H1 (cell line): ENCODE results near the gene ZBTB8B. TPM values are rescaled to one million over a fixed set of nuclear protein-coding genes. Genes with fewer than 3 reads are reported as not detected.

Experiments used
- ASH2L ChIP-seq: fragments of 200-600, 300-600 bp; sonication (generic); IDR thresholded peaks from one replicate; pipeline ENCODE4 v1.7.1; 2017; ENCODE audit warnings: low read length
- CBX8 ChIP-seq: fragments of 300-800, 300-1000 bp; sonication (generic); IDR thresholded peaks from 2 replicates; pipeline ENCODE4 v1.7.1; 2016; ENCODE audit warnings: low read depth, low read length, borderline replicate concordance
- CREB1 ChIP-seq: IDR thresholded peaks from 2 replicates; pipeline ENCODE4 v1.6.1; 2012; ENCODE audit warnings: inconsistent platforms
- CTBP2 ChIP-seq: IDR thresholded peaks from 2 replicates; pipeline ENCODE4 v1.7.0; 2011; ENCODE audit warnings: borderline replicate concordance, mild to moderate bottlenecking, moderate library complexity, mixed read lengths, low read length; ENCODE audit not compliant: insufficient read depth, insufficient read length
- EP300 ChIP-seq, 2 experiments: IDR thresholded peaks; 1 replicate in 1 of 2; 2 replicates in 1 of 2; pipeline ENCODE4 v1.6.1; 2011 to 2012; ENCODE audit warnings: low read depth in 2 of 2, low read length in 2 of 2, mild to moderate bottlenecking in 2 of 2, borderline replicate concordance in 1 of 2, inconsistent platforms in 1 of 2, moderate library complexity in 1 of 2
- HDAC2 ChIP-seq, 2 experiments: fragments of 300-600 bp in 1 of 2; sonication (generic) in 1 of 2; IDR thresholded peaks; 2 replicates each; pipeline ENCODE4 v1.6.1; 2011 to 2012; ENCODE audit warnings: low read depth in 2 of 2, low read length in 2 of 2, mild to moderate bottlenecking in 2 of 2, moderate library complexity in 2 of 2, borderline replicate concordance in 1 of 2, inconsistent platforms in 1 of 2
- KDM1A ChIP-seq: fragments of 200-600, 300-600 bp; sonication (generic); IDR thresholded peaks from 2 replicates; pipeline ENCODE4 v1.7.1; 2016; ENCODE audit warnings: mild to moderate bottlenecking, low read length, borderline replicate concordance
- MAFK ChIP-seq: IDR thresholded peaks from 2 replicates; pipeline ENCODE4 v1.6.1; 2012; ENCODE audit warnings: low read depth, mild to moderate bottlenecking, improper control_type of control experiment, low read length
- PHF8 ChIP-seq: fragments of 200-600 bp; sonication (generic); conservative IDR thresholded peaks from 2 replicates; pipeline ENCODE4 v1.7.1; 2012; ENCODE audit warnings: low read depth, mild to moderate bottlenecking, inconsistent platforms, low read length, moderate library complexity
- POLR2A ChIP-seq, 2 experiments: IDR thresholded peaks; 1 replicate in 1 of 2; 2 replicates in 1 of 2; pipeline ENCODE4 v1.6.1; 2011; ENCODE audit warnings: low read depth in 2 of 2, low read length in 2 of 2, mild to moderate bottlenecking in 2 of 2; ENCODE audit errors: control extremely low read depth in 1 of 2
- RAD21 ChIP-seq, 2 experiments: IDR thresholded peaks in 1 of 2; conservative IDR thresholded peaks in 1 of 2; 2 replicates each; pipeline ENCODE4 v1.6.1; 2011; ENCODE audit warnings: low read depth in 2 of 2, low read length in 2 of 2, improper control_type of control experiment in 1 of 2, inconsistent platforms in 1 of 2, mild to moderate bottlenecking in 1 of 2, moderate library complexity in 1 of 2
- RBBP5 ChIP-seq: IDR thresholded peaks from 2 replicates; pipeline ENCODE4 v1.7.1; 2012; ENCODE audit warnings: low read depth, mild to moderate bottlenecking, inconsistent platforms, low read length, moderate library complexity, borderline replicate concordance
- RXRA ChIP-seq: IDR thresholded peaks from 2 replicates; pipeline ENCODE4 v1.6.1; 2011; ENCODE audit warnings: low read depth, mild to moderate bottlenecking, low read length, moderate library complexity; ENCODE audit not compliant: insufficient read depth
- SAP30 ChIP-seq: fragments of 300-600 bp; sonication (generic); IDR thresholded peaks from 2 replicates; pipeline ENCODE4 v1.7.1; 2012; ENCODE audit warnings: low read length, moderate library complexity, mild to moderate bottlenecking, inconsistent platforms; ENCODE audit not compliant: insufficient read depth, insufficient replicate concordance
- SIRT6 ChIP-seq: IDR thresholded peaks from one replicate; pipeline ENCODE4 v1.7.1; 2012; ENCODE audit warnings: low read length, inconsistent platforms
- SIX5 ChIP-seq: IDR thresholded peaks from 2 replicates; pipeline ENCODE4 v1.6.1; 2011; ENCODE audit warnings: mild to moderate bottlenecking, low read depth, low read length
- SP1 ChIP-seq: IDR thresholded peaks from 2 replicates; pipeline ENCODE4 v1.6.1; 2011; ENCODE audit warnings: low read depth, low read length
- TAF1 ChIP-seq: IDR thresholded peaks from 2 replicates; pipeline ENCODE4 v1.6.1; 2011; ENCODE audit warnings: mild to moderate bottlenecking, low read depth, low read length
- TEAD4 ChIP-seq: IDR thresholded peaks from 2 replicates; pipeline ENCODE4 v1.6.1; 2012; ENCODE audit warnings: low read depth, low read length, inconsistent platforms, mixed read lengths
- polyA plus RNA-seq, 7 experiments: library from polyadenylated mRNA; depleted of rRNA in 3 of 7; stranded (reverse) in 5 of 7; unstranded in 2 of 7; fragments of >200 nt in 5 of 7; fragments of 200-250 nt in 2 of 7; gene quantifications; 1 replicate in 5 of 7; 2 replicates in 1 of 7; 4 replicates in 1 of 7; pipeline versions ENCODE4 v1.2.1 to v1.2.3, GENCODE V29; 2011 to 2013; ENCODE audit warnings: missing spikeins in 2 of 7, mixed read lengths in 2 of 7
- total RNA-seq: library from RNA; stranded (reverse); fragmentation: NEBNext Ultra II Directional; extraction: Animal tissue kit (Norgen Biotek cat#: 25700); gene quantifications from 2 replicates; pipeline ENCODE4 v1.2.1, GENCODE V29; 2021
- TF ChIP-seq, protein P1 (sequence below): IDR thresholded peaks from 2 replicates; pipeline ENCODE4 v1.6.1; 2012; ENCODE audit warnings: inconsistent platforms
- TF ChIP-seq, protein P2 (sequence below): IDR thresholded peaks from 2 replicates; pipeline ENCODE4 v1.6.1; 2011; ENCODE audit warnings: low read depth, mild to moderate bottlenecking, low read length; ENCODE audit not compliant: insufficient read depth

ZBTB8B gene
- total and polyA plus RNA-seq, 2 of the 8 experiments (the other 6 are each of a cell fraction or from before 2014, with no cell fraction given), result 1.3 to 3.7 TPM

DNA sequence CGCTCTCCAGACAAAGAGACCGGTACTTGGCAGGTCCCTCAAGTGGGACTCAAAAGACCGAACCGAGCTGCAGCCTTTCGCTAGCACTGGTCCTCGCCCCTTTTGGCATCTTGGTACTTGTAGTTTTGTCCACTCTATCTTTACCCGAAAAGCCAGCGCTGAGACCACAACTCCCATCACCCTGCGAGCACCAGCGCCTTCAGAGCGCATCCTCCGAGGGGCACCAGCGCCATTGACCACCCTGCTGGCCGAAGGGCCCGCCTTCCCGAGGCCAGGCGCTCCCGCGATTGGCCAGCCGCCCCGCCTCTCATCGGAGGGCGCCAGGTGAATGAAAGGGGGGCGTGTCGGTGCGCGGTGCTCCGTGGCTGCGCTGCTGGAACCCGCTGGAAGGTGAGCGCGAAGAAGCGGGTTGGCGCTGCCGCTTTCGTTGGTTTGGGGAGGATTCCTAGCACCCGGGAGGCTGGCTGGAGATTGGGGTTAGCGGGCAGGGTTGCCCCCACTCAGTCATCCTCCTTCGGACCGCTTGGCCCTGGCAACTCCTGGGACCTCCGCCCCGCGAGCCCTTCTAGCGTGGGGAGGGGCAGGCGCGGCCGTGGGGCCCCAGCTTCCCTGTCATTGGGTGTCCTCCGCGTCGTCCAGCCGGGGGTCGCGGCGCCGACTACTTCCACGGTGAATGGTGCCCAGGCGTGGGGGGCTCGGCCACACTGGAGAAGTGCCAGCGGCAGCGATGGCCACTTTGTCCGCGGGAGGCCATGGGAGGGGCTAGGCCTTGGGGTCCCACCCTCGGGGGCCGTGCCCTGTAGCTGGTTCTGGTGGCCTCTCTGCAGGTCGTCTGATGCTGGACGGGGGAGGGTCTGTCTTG is at the start of gene ZBTB8B (continued):
- no peak; the same call in 1 of the 2 replicates for TF ChIP-seq RBBP5
- TF ChIP-seq TAF1, result peak; percentile 73; the same call in 1 of the 2 replicates
- TF ChIP-seq RXRA, result no peak
- TF ChIP-seq PHF8, result 0 out of 2 replicates have a peak, but pooled peaks have one; percentile 9
- TF ChIP-seq RAD21 (IDR thresholded peaks at IDR 0.05 in 1 of 2, conservative IDR thresholded peaks at IDR 0.05 in 1 of 2; ENCODE audit: low read depth in 2 of 2, low read length in 2 of 2), result no peak
- no peak for TF ChIP-seq EP300 (IDR thresholded peaks at IDR 0.05; ENCODE audit: borderline replicate concordance in 1 of 2, low read depth in 2 of 2, low read length in 2 of 2)
- TF ChIP-seq SP1, result peak; percentile 89; the same call in 1 of the 2 replicates
- TF ChIP-seq SAP30, result peak; percentile 27
- TF ChIP-seq SIX5, result peak; percentile 76
- peak; percentile 30 for TF ChIP-seq ASH2L
- TF ChIP-seq CREB1, result peak; percentile 74
- no peak for TF ChIP-seq KDM1A
- no peak for TF ChIP-seq TEAD4
- peak in 1 of 2 experiments; percentile 66; a peak in 1 of 3 replicates for TF ChIP-seq POLR2A (IDR thresholded peaks at IDR 0.05; ENCODE audit: control extremely low read depth in 1 of 2, low read depth in 2 of 2, low read length in 2 of 2)
- TF ChIP-seq MAFK, result no peak
- TF ChIP-seq, protein P1, sequence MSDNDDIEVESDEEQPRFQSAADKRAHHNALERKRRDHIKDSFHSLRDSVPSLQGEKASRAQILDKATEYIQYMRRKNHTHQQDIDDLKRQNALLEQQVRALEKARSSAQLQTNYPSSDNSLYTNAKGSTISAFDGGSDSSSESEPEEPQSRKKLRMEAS, result peak; percentile 46; the same call in 1 of the 2 replicates
- no peak for TF ChIP-seq CBX8
- no peak for TF ChIP-seq SIRT6
- no peak for TF ChIP-seq CTBP2
- TF ChIP-seq, protein P2, sequence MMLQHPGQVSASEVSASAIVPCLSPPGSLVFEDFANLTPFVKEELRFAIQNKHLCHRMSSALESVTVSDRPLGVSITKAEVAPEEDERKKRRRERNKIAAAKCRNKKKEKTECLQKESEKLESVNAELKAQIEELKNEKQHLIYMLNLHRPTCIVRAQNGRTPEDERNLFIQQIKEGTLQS, result no peak
- peak in 1 of 2 experiments; percentile 41; a peak in 1 of 4 replicates for TF ChIP-seq HDAC2 (IDR thresholded peaks at IDR 0.05; ENCODE audit: borderline replicate concordance in 1 of 2, low read depth in 2 of 2, low read length in 2 of 2)
